ENCODE measurements around the gene ADISSP. TPM values are rescaled to one million over a fixed set of nuclear protein-coding genes. Genes with fewer than 3 reads are reported as not detected.
A peak's percentile ranks its signal among the peaks of the same experiment; 100 is the strongest.

ADISSP gene
- total and polyA plus RNA-seq, 2 donors (not counting 1 experiment from before 2014, with no cell fraction given), result 18.4 to 28.8 TPM

DNA sequence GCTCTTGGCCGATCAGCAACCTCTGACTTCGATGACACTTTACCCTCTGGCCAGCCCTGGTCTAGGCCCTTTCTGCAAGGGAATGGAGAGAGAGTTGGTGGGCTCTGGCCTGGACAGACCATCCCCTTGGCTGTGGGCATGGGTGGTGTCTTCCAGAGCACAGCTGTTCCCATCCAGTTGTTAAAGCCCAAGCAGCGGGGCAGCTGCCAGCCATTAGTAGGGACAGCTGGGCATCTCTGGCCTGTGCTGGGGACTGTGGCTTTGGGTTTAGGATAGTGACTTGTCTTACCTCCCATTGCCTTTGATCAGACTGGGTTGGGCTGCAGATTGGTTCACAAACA lies 31.3 kb upstream of the ADISSP start:
- Histone ChIP-seq H3K36me3 (replicated peaks in 1 of 2; ENCODE audit: control extremely low read depth in 1 of 2, control insufficient read depth in 1 of 2, extremely low read depth in 1 of 2, insufficient read depth in 2 of 2, low read length in 1 of 2) (peaks cover 0 to 38% of the 10 kb centered on the region in 2 experiments), H2AFZ (ENCODE audit: insufficient read depth, low read depth, low read length, poor library complexity, severe bottlenecking) (peak overlapping the region; percentile 49), H4K20me1 (ENCODE audit: control insufficient read depth, insufficient read depth, low read length, poor library complexity, severe bottlenecking) (peaks cover 4% of the 10 kb centered on the region), H3K79me2 (ENCODE audit: control insufficient read depth, insufficient read depth, low read length) (peaks cover 38% of the 10 kb centered on the region), H3K27me3 (replicated peaks in 1 of 4; ENCODE audit: control extremely low read depth in 1 of 4, control insufficient read depth in 3 of 4, insufficient read depth in 4 of 4, low read length in 3 of 4) (no peaks in the 10 kb centered on the region), H3K27ac (ENCODE audit: low read length in 2 of 2) (peak overlapping the region; percentile 79 to 85), H3K9ac (ENCODE audit: low read length) (peak overlapping the region; percentile 33), H3K4me2 (replicated peaks; ENCODE audit: low read depth, low read length, poor library complexity, severe bottlenecking) (peak overlapping the region; percentile 99), H3K9me3 (ENCODE audit: control extremely low read depth in 1 of 3, control insufficient read depth in 2 of 3, insufficient read depth in 1 of 3, low read length in 2 of 3) (no peaks in the 10 kb centered on the region), H3K4me1 (ENCODE audit: control insufficient read depth in 2 of 2, insufficient read depth in 2 of 2, low read length in 2 of 2) (peaks cover 53 to 75% of the 10 kb centered on the region in 2 donors), H3K4me3 (ENCODE audit: control extremely low read depth in 1 of 5, extremely low read depth in 1 of 5, insufficient read depth in 1 of 5, low read depth in 2 of 5, low read length in 4 of 5) (peak overlapping the region in 2 of 5 experiments; percentile 20 to 50)
- no peaks in the 10 kb centered on the region for H3K9me3 Mint-ChIP-seq (ENCODE audit: insufficient read depth)
- H3K4me1 Mint-ChIP-seq, result peaks cover 67% of the 10 kb centered on the region
- intact Hi-C loops (cut with micrococcal nuclease), result no loop called here
- peak overlapping the region; percentile 94 for H3K27ac Mint-ChIP-seq
- DNase-seq (no peak), ATAC-seq (ENCODE audit: low read depth) (no peak)
- H3K27me3 Mint-ChIP-seq, result no peaks in the 10 kb centered on the region
- WGBS (ENCODE audit: insufficient coverage), result 60% methylated on average over 1 of the region's 3 CpGs
- no peak for TF ChIP-seq EZH2 (IDR thresholded peaks at IDR 0.05; ENCODE audit: borderline replicate concordance, insufficient read depth, low read depth, low read length, poor library complexity, severe bottlenecking)
- no peak for TF ChIP-seq CTCF (IDR thresholded peaks at IDR 0.05)
- CTCF ChIA-PET, result interaction anchor here (2.4 kb wide), 1 partner anchor 21 kb away, joined by 15 read pairs; the partner anchor contains the start of gene AP5S1
- H3K4me3 Mint-ChIP-seq, result peak overlapping the region; percentile 84
- POLR2A ChIA-PET, result interaction anchor here (1.8 kb wide), 1 partner anchor 22 kb away, joined by 14 read pairs; the partner anchor contains the start of gene AP5S1

DNA sequence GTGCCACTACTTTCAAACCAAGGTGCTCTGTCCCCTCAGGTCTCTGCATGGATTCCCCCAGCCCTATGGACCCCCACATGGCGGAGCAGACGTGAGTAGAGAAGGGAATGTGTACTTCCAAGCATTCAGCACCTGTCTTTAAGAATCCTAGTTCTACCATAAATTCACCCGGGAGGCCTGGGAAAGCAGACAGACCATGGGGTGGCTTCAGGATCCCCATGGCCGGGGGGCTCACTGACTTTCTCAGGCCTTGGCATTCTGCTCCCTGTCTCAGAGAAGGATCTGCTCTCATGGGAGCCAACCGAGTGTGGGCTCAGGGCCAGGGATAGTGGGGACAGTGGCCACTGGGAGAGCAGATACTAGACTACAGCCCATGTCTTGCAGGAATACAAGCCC lies 30.8 kb upstream of the ADISSP start:
- H3K79me2 ChIP-seq (ENCODE audit: control insufficient read depth, insufficient read depth, low read length), result peaks cover 33% of the 10 kb centered on the region
- Mint-ChIP-seq H3K4me3 (peak overlapping the region; percentile 84), H3K27ac (peak overlapping the region; percentile 94), H3K4me1 (peaks cover 65% of the 10 kb centered on the region), H3K27me3 (no peaks in the 10 kb centered on the region), H3K9me3 (ENCODE audit: insufficient read depth) (no peaks in the 10 kb centered on the region)
- TF ChIP-seq EZH2 (IDR thresholded peaks at IDR 0.05; ENCODE audit: borderline replicate concordance, insufficient read depth, low read depth, low read length, poor library complexity, severe bottlenecking) (no peak), CTCF (IDR thresholded peaks at IDR 0.05) (no peak)
- intact Hi-C loops (cut with micrococcal nuclease), result no loop called here
- no peaks in the 10 kb centered on the region for H3K9me3 ChIP-seq (ENCODE audit: control extremely low read depth in 1 of 3, control insufficient read depth in 2 of 3, insufficient read depth in 1 of 3, low read length in 2 of 3)
- peaks cover 4% of the 10 kb centered on the region for H4K20me1 ChIP-seq (ENCODE audit: control insufficient read depth, insufficient read depth, low read length, poor library complexity, severe bottlenecking)
- POLR2A ChIA-PET, result interaction anchor here (0.7 kb wide), 2 partner anchors 12 to 63 kb away, joined by 3 to 5 read pairs; partner anchors contain the start of gene CENPB
- CTCF ChIA-PET, result interaction anchor here (2.4 kb wide), 1 partner anchor 21 kb away, joined by 15 read pairs; the partner anchor contains the start of gene AP5S1
- H3K27ac ChIP-seq (ENCODE audit: low read length in 2 of 2), result peak overlapping the region; percentile 79 to 85
- no peak for ATAC-seq (ENCODE audit: low read depth)
- no peak overlapping the region for H2AFZ ChIP-seq (ENCODE audit: insufficient read depth, low read depth, low read length, poor library complexity, severe bottlenecking)
- 93% methylated on average over 4 of the region's 5 CpGs for whole genome bisulfite sequencing (ENCODE audit: insufficient coverage)
- peak overlapping the region in 2 of 5 experiments; percentile 61 to 81 for H3K4me3 ChIP-seq (ENCODE audit: control extremely low read depth in 1 of 5, extremely low read depth in 1 of 5, insufficient read depth in 1 of 5, low read depth in 2 of 5, low read length in 4 of 5)
- peaks cover 53 to 75% of the 10 kb centered on the region in 2 donors for H3K4me1 ChIP-seq (ENCODE audit: control insufficient read depth in 2 of 2, insufficient read depth in 2 of 2, low read length in 2 of 2)
- peak overlapping the region; percentile 99 for H3K4me2 ChIP-seq (replicated peaks; ENCODE audit: low read depth, low read length, poor library complexity, severe bottlenecking)
- H3K27me3 ChIP-seq (replicated peaks in 1 of 4; ENCODE audit: control extremely low read depth in 1 of 4, control insufficient read depth in 3 of 4, insufficient read depth in 4 of 4, low read length in 3 of 4), result no peaks in the 10 kb centered on the region
- H3K36me3 ChIP-seq (replicated peaks in 1 of 2; ENCODE audit: control extremely low read depth in 1 of 2, control insufficient read depth in 1 of 2, extremely low read depth in 1 of 2, insufficient read depth in 2 of 2, low read length in 1 of 2), result peaks cover 0 to 33% of the 10 kb centered on the region in 2 experiments
- no peak for DNase-seq
- H3K9ac ChIP-seq (ENCODE audit: low read length), result peak overlapping the region; percentile 63

All from B cell (primary cell).